LNCaP clone FGC (cell line): ENCODE data around the gene HBZ.

Experiments used
- DNase-seq: peaks from one replicate; pipeline ENCODE4 v3.0.0-alpha.2; 2011; ENCODE audit warnings: low read depth
- H3K4me3 ChIP-seq: 2 replicates; pipeline ENCODE4 v1.5.1; 2011; ENCODE audit warnings: mild to moderate bottlenecking, low read depth, low read length, control low read depth
- TF ChIP-seq, protein P1 (sequence below): IDR thresholded peaks from 2 replicates; pipeline ENCODE4 v1.5.1; 2012; ENCODE audit warnings: mild to moderate bottlenecking; ENCODE audit not compliant: control insufficient read depth, insufficient read depth; ENCODE audit errors: extremely low read depth

HBZ gene

DNA sequence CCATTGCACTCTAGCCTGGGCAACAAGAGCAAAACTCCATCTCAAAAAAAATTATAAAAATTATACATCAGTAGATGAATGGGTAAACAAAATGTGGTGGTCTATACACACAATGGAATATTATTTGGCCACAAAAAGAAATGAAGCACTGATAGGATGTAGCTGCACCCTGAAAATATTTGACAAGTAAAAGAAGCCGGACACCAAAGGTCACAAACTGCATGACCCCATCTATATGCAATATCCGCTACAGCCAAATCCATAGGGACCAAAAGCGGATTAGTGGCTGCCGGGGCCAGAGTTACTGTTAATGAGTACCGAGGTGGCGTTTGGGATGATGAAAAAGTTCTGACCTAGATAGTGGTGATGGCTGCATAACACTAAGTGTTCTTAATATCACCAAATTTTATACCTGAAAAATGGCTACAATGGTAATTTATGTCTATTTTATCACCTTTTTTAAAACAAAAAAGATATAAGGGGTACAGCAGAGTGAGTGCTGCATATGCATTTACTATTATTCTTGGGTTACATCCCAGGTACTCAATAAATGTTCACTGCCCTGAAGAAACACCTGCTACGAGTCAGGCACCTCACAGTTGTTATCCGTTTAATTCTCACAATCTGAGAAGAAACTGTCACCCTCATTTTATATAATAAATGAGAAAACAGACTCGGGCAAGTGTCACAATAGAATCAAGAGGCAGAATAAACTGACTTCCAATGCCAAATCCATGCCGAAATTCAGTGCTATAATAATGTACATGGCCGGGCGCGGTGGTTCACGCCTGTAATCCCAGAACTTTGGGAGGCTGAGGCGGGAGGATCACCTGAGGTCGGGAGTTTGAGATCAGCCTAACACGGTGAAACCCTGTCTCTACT is 27.0 kb downstream of the HBZ start:
- TF ChIP-seq, protein P1, sequence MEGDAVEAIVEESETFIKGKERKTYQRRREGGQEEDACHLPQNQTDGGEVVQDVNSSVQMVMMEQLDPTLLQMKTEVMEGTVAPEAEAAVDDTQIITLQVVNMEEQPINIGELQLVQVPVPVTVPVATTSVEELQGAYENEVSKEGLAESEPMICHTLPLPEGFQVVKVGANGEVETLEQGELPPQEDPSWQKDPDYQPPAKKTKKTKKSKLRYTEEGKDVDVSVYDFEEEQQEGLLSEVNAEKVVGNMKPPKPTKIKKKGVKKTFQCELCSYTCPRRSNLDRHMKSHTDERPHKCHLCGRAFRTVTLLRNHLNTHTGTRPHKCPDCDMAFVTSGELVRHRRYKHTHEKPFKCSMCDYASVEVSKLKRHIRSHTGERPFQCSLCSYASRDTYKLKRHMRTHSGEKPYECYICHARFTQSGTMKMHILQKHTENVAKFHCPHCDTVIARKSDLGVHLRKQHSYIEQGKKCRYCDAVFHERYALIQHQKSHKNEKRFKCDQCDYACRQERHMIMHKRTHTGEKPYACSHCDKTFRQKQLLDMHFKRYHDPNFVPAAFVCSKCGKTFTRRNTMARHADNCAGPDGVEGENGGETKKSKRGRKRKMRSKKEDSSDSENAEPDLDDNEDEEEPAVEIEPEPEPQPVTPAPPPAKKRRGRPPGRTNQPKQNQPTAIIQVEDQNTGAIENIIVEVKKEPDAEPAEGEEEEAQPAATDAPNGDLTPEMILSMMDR: no peak
- no peak for DNase-seq
- H3K4me3 ChIP-seq: peak overlapping the region; percentile 49; the same call in 1 of the 2 replicates

DNA sequence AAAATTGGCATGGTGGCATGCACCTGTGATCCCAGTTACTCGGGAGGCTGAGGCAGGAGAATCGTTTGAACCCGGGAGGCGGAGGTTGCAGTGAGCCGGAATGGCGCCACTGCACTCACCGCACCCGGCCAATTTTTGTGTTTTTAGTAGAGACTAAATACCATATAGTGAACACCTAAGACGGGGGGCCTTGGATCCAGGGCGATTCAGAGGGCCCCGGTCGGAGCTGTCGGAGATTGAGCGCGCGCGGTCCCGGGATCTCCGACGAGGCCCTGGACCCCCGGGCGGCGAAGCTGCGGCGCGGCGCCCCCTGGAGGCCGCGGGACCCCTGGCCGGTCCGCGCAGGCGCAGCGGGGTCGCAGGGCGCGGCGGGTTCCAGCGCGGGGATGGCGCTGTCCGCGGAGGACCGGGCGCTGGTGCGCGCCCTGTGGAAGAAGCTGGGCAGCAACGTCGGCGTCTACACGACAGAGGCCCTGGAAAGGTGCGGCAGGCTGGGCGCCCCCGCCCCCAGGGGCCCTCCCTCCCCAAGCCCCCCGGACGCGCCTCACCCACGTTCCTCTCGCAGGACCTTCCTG is 27.7 kb downstream of the HBZ start, which contains the start of gene HBQ1:
TSS of gene HBQ1 (plus strand) at position 359 of the 575 bp plus-strand sequence. CDS start at position 387, 28 bp downstream.
- no peak for DNase-seq
- peak within 1 kb of the TSS; percentile 49 for H3K4me3 ChIP-seq
- TF ChIP-seq, protein P1: peak; percentile 59

DNA sequence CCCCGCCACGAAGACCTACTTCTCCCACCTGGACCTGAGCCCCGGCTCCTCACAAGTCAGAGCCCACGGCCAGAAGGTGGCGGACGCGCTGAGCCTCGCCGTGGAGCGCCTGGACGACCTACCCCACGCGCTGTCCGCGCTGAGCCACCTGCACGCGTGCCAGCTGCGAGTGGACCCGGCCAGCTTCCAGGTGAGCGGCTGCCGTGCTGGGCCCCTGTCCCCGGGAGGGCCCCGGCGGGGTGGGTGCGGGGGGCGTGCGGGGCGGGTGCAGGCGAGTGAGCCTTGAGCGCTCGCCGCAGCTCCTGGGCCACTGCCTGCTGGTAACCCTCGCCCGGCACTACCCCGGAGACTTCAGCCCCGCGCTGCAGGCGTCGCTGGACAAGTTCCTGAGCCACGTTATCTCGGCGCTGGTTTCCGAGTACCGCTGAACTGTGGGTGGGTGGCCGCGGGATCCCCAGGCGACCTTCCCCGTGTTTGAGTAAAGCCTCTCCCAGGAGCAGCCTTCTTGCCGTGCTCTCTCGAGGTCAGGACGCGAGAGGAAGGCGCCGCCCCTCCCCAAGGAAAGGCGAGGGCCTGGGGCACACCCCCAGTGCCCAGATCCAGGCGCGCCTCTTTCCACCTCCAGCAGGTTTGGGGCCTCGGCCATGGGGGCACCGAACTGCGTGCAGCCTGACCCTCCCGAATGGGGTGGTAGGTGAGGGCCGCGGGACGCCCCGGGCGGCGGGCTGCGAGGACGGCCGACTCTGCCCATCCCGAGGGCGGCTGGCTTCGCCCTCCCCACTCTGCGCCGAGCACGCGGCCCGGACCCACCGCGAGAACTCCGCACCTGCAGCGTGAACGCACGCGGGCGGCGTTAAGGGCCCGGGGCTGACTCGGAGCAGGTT is 28.5 kb downstream of the HBZ start:
- peak overlapping the region; percentile 49 for H3K4me3 ChIP-seq
- TF ChIP-seq, protein P1: peak; percentile 45
- peak; percentile 43 for DNase-seq

DNA sequence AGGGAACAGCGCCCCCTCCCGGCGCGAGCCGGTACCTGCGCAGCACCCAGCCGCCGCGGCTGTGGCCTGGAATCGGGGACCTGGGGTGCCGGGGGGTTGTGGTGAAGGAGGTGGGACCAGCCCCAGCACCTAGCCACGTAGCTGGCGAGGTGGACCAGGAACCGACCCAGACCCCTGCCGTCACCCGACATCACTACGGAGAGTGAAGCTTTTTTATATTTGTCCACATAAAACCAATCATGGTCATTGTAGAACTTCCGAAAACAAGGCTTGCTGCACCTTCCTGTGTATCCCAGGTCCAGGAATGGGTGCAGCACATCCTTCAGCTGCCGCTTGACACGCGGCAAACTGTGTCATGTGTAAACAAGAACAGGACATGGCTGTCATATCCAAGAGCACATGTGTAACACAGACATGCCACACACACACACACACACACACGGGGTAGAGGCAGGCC is 29.1 kb downstream of the HBZ start:
- DNase-seq: no peak
- TF ChIP-seq, protein P1: peak; percentile 90
- H3K4me3 ChIP-seq: no peak overlapping the region

DNA sequence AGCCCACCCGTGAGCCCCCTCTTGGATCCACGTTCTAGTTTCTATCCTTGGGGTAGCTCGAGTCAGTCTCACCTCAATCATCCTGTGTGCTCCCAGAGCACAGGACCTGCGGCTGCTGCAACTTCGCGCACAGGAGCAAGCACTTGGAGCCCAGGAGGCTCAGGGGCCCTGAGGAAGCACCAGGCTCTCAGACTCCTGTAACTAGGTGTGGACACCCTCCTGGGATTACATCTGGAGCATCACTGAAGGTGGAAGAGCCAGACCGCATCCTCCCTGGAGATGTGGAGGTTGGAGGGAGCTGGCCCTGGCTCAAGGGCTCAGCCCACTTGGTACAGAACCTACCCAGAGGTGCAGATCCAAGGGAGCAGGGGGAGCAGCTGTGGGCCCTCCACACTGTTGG is 30.6 kb downstream of the HBZ start:
- H3K4me3 ChIP-seq: no peak overlapping the region
- no peak for DNase-seq
- TF ChIP-seq, protein P1: no peak

DNA sequence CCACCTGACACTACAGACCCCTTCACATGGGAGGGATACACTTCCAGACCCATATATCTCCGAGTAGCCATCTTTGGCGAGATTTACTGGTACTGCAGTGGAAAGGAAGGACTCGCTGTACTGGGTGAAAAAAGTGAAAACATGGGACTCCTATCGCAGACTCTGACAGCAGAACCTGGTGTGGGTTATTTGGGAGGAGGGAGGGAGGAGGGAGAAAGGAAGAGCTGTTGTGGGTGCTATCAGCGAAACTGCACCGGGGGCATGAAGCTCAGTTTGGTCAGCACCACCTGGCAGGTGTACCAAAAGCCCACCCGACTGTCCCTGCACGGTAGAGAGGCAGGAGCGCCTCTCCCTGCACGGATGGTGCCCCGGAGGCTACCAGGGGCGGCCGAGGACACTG is 32.8 kb downstream of the HBZ start:
- no peak overlapping the region for H3K4me3 ChIP-seq
- no peak for DNase-seq
- TF ChIP-seq, protein P1: no peak
